T-cell (primary cell): ENCODE measurements around the gene TERB2. TPM values are rescaled to one million over a fixed set of nuclear protein-coding genes. Genes with fewer than 3 reads are reported as not detected.
A peak's percentile ranks its signal among the peaks of the same experiment; 100 is the strongest.
"Not testable (repeated sequence)": the region's sequence is repeated elsewhere in the genome, so short reads cannot be mapped to it uniquely, and the experiment has no call there.

ENCODE experiments used
- ATAC-seq, 4 experiments: fragments of 200-7000 bp in 3 of 4; fragments of 150-1000 bp in 1 of 4; cut with Tn5 transposase; replicated peaks in 1 of 4; 1 replicate in 3 of 4; 2 replicates in 1 of 4; pipeline ENCODE4 v1.10.0; 2021; ENCODE audit warnings: moderate library complexity in 3 of 4, mild to moderate bottlenecking in 2 of 4, moderate number of reproducible peaks in 1 of 4
- CTCF ChIA-PET, 2 donors: fragments of 300-600 bp; sonication (Branson Sonifier 250); formaldehyde crosslinking; loops; one replicate each; lab custom pipeline; 2022; ENCODE audit warnings: antibody characterized with exemption in 2 of 2; lab: Charles Lee
- POLR2A ChIA-PET, 2 donors: fragments of 300-600 bp; sonication (Branson Sonifier 250); formaldehyde crosslinking; loops; one replicate each; lab custom pipeline; 2022; ENCODE audit warnings: antibody characterized with exemption in 2 of 2; lab: Charles Lee
- DNase-seq, 35 experiments: peaks; one replicate each; pipeline versions ENCODE4 v3.0.0 to v3.0.0-alpha.2; 2013 to 2023
- H3K27ac ChIP-seq: one replicate; pipeline ENCODE4 v1.5.1; 2013; ENCODE audit warnings: low read length
- H3K27me3 ChIP-seq, 2 experiments: replicated peaks in 1 of 2; 1 replicate in 1 of 2; 2 replicates in 1 of 2; pipeline versions ENCODE4 v1.6.1 to v1.7.0; 2013; ENCODE audit warnings: low read length in 1 of 2, mixed read lengths in 1 of 2; ENCODE audit not compliant: control insufficient read depth in 2 of 2, insufficient read depth in 2 of 2; ENCODE audit errors: extremely low read depth in 1 of 2
- H3K36me3 ChIP-seq, 2 donors: 1 replicate in 1 of 2; 2 replicates in 1 of 2; pipeline versions ENCODE4 v1.6.1 to v1.7.0; 2013; ENCODE audit warnings: low read length in 1 of 2; ENCODE audit not compliant: control insufficient read depth in 2 of 2, insufficient read depth in 1 of 2; ENCODE audit errors: extremely low read depth in 1 of 2
- H3K4me1 ChIP-seq, 2 experiments: 1 replicate in 1 of 2; 2 replicates in 1 of 2; pipeline versions ENCODE4 v1.6.1 to v1.7.0; 2013; ENCODE audit warnings: low read length in 2 of 2, mixed read lengths in 1 of 2; ENCODE audit not compliant: insufficient read depth in 2 of 2, control insufficient read depth in 1 of 2; ENCODE audit errors: extremely low read depth in 1 of 2
- H3K4me3 ChIP-seq, 2 donors: 1 replicate in 1 of 2; 2 replicates in 1 of 2; pipeline versions ENCODE4 v1.5.1 to v1.7.0; 2013; ENCODE audit warnings: mild to moderate bottlenecking in 2 of 2, low read length in 1 of 2, moderate library complexity in 1 of 2; ENCODE audit not compliant: control insufficient read depth in 1 of 2; ENCODE audit errors: extremely low read depth in 1 of 2
- H3K9me3 ChIP-seq: 2 replicates; pipeline ENCODE4 v1.7.0; 2013
- H3K27ac Mint-ChIP-seq, 2 donors: one replicate each; pipeline ENCODE4 v1.8.0; 2020 to 2021; ENCODE audit warnings: mild to moderate bottlenecking in 2 of 2, mixed read lengths in 2 of 2
- H3K27me3 Mint-ChIP-seq, 2 donors: one replicate each; pipeline ENCODE4 v1.8.0; 2021 to 2022; ENCODE audit warnings: mixed read lengths in 2 of 2
- H3K36me3 Mint-ChIP-seq: one replicate; pipeline ENCODE4 v1.8.0; 2021; ENCODE audit warnings: mixed read lengths
- H3K4me1 Mint-ChIP-seq, 3 donors: one replicate each; pipeline ENCODE4 v1.8.0; 2020 to 2022; ENCODE audit warnings: mixed read lengths in 3 of 3, mild to moderate bottlenecking in 1 of 3
- H3K4me3 Mint-ChIP-seq, 3 donors: one replicate each; pipeline ENCODE4 v1.8.0; 2020 to 2022; ENCODE audit warnings: mild to moderate bottlenecking in 3 of 3, mixed read lengths in 3 of 3, moderate library complexity in 3 of 3
- H3K9me3 Mint-ChIP-seq, 3 donors: one replicate each; pipeline ENCODE4 v1.8.0; 2020 to 2022; ENCODE audit warnings: mixed read lengths in 3 of 3
- WGBS: methylation state at CpG from one replicate; pipeline ENCODE4 v1.1.5; 2013; ENCODE audit warnings: missing lambda C conversion rate; ENCODE audit not compliant: insufficient coverage; 5-methylcytosine and 5-hydroxymethylcytosine counted together
- total RNA-seq, 35 experiments: library from RNA in 6 of 35; stranded (reverse) in 6 of 35; fragments of 120-200 nt in 1 of 35; gene quantifications; one replicate each; pipeline versions ENCODE4 v1.2.1 to v1.2.4 and lab custom pipeline; 2013 to 2026

The TERB2 gene
- total RNA-seq, 5 donors from 2014 or later (not counting 1 experiment from before 2014, with no cell fraction given): not detected

DNA sequence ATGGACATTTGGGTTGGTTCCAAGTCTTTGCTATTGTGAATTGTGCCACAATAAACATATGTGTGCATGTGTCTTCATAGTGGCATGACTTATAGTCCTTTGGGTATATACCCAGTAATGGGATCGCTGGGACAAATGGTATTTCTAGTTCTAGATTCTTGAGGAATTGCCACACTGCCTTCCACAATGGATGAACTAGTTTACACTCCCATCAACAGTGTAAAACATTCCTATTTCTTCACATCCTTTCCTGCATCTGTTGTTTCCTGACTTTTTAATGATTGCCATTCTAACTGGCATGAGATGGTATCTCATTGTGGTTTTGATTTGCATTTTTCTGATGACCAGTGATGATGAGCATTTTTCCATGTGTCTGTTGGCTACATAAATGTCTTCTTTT lies 58.6 kb downstream of the TERB2 start:
- H3K9me3 Mint-ChIP-seq, CTCF ChIA-PET: not testable (repeated sequence)

DNA sequence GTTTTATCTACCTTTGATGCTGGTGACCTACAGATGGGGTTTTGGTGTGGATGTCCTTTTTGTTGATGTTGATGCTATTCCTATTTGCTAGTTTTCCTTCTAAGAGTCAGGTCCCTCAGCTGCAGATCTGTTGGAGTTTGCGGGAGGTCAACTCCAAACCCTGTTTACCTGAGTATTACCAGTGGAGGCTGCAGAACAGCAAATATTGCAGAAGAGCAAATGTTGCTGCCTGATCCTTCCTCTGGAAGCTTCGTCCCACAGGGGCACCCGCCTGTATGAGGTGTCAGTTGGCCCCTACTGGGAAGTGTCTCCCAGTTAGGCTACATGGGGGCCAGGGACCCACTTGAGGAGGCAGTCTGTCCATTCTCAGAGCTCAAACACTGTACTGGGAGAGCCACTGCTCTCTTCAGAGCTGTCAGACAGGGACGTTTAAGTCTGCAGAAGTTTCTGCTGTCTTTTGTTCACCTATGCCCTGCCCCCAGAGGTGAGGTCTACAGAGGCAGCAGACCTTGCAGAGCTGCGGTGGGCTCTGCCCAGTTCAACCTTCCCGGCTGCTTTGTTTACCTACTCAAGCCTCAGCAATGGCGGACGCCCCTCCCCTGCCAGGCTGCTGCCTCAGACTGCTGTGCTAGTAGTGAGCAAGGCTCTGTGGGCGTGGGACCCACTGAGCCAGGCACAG lies 63.9 kb downstream of the TERB2 start:
- peaks cover 33 to 35% of the 10 kb centered on the region in 2 donors for H3K27me3 Mint-ChIP-seq
- H3K4me3 Mint-ChIP-seq, DNase-seq, H3K9me3 ChIP-seq, H3K36me3 ChIP-seq, CTCF ChIA-PET, H3K27ac Mint-ChIP-seq, H3K27me3 ChIP-seq, H3K36me3 Mint-ChIP-seq, POLR2A ChIA-PET, H3K9me3 Mint-ChIP-seq, H3K4me3 ChIP-seq, ATAC-seq, H3K27ac ChIP-seq: not testable (repeated sequence)
- peaks cover 16 to 21% (median 18%) of the 10 kb centered on the region in 3 donors for H3K4me1 Mint-ChIP-seq
- WGBS: 85% methylated on average over 6 of the region's 9 CpGs
- H3K4me1 ChIP-seq: peaks cover 4 to 20% of the 10 kb centered on the region in 2 experiments

More for the DNA sequence above, 58.6 kb downstream of the TERB2 start:
- POLR2A ChIA-PET, H3K27ac ChIP-seq, H3K36me3 Mint-ChIP-seq, H3K4me1 ChIP-seq, ATAC-seq, H3K4me3 ChIP-seq, H3K27ac Mint-ChIP-seq, H3K9me3 ChIP-seq, H3K4me3 Mint-ChIP-seq, H3K27me3 ChIP-seq, DNase-seq, H3K36me3 ChIP-seq, H3K4me1 Mint-ChIP-seq: not testable (repeated sequence)
- WGBS: 100% methylated on average over 1 of the region's 1 CpG
- H3K27me3 Mint-ChIP-seq: peaks cover 43 to 48% of the 10 kb centered on the region in 2 donors

GRCh38 chr15:45020901-45021259 lies 64.4 kb downstream of the TERB2 start:
- ATAC-seq, H3K4me3 Mint-ChIP-seq: not testable (repeated sequence)
- H3K4me1 Mint-ChIP-seq: peaks cover 20 to 24% (median 21%) of the 10 kb centered on the region in 3 donors

GRCh38 chr15:45021348-45021747 lies 64.9 kb downstream of the TERB2 start:
- 98% methylated on average over 3 of the region's 6 CpGs for WGBS
- peaks cover 22 to 24% (median 24%) of the 10 kb centered on the region in 3 donors for H3K4me1 Mint-ChIP-seq
- Histone ChIP-seq H3K9me3 (no peaks in the 10 kb centered on the region), H3K4me3 (no peak overlapping the region), H3K4me1 (peaks cover 4 to 20% of the 10 kb centered on the region in 2 experiments), H3K36me3 (no peaks in the 10 kb centered on the region), H3K27me3 (peaks cover 0 to 9% of the 10 kb centered on the region in 2 experiments), H3K27ac (no peak overlapping the region)
- no peak for DNase-seq
- H3K9me3 Mint-ChIP-seq: no peaks in the 10 kb centered on the region
- ATAC-seq: no peak
- H3K27me3 Mint-ChIP-seq: peaks cover 30 to 34% of the 10 kb centered on the region in 2 donors
- ChIA-PET CTCF (no interaction called here), POLR2A (no interaction called here)
- peak overlapping the region; percentile 25 to 86 (median 52) for H3K4me3 Mint-ChIP-seq
- H3K36me3 Mint-ChIP-seq: no peaks in the 10 kb centered on the region
- H3K27ac Mint-ChIP-seq: no peak overlapping the region

More at GRCh38 chr15:45020901-45021259, 64.4 kb downstream of the TERB2 start:
- H3K4me3 ChIP-seq, CTCF ChIA-PET, DNase-seq, H3K36me3 Mint-ChIP-seq, H3K27me3 ChIP-seq, H3K36me3 ChIP-seq, H3K27ac ChIP-seq, H3K27ac Mint-ChIP-seq, POLR2A ChIA-PET, H3K9me3 Mint-ChIP-seq, H3K9me3 ChIP-seq: not testable (repeated sequence)
- peaks cover 4 to 20% of the 10 kb centered on the region in 2 experiments for H3K4me1 ChIP-seq
- H3K27me3 Mint-ChIP-seq: peaks cover 33 to 35% of the 10 kb centered on the region in 2 donors
- 94% methylated on average over 8 of the region's 9 CpGs for WGBS

GRCh38 chr15:45022871-45023658 lies 66.6 kb downstream of the TERB2 start, which contains the start of gene SORD:
SORD (plus strand) TSS chr15:45023195; CDS start chr15:45023284, 89 bp downstream.
- Histone ChIP-seq H3K27me3 (peaks cover 0 to 9% of the 10 kb centered on the region in 2 experiments), H3K27ac (no peak within 1 kb of the TSS), H3K4me3 (peak within 1 kb of the TSS; percentile 77 to 89), H3K9me3 (no peaks in the 10 kb centered on the region), H3K36me3 (no peaks in the 10 kb centered on the region), H3K4me1 (peaks cover 4 to 20% of the 10 kb centered on the region in 2 experiments)
- Mint-ChIP-seq H3K27ac (peak within 1 kb of the TSS in 1 of 2 donors; percentile 81), H3K4me3 (peak within 1 kb of the TSS; percentile 84 to 87 (median 86)), H3K9me3 (no peaks in the 10 kb centered on the region), H3K4me1 (peaks cover 22 to 24% (median 24%) of the 10 kb centered on the region in 3 donors), H3K36me3 (no peaks in the 10 kb centered on the region), H3K27me3 (peaks cover 20 to 21% of the 10 kb centered on the region in 2 donors)
- ATAC-seq (peak; percentile 99), DNase-seq (peak; percentile 66 to 93 (median 82))
- CTCF ChIA-PET: no interaction called here
- POLR2A ChIA-PET: interaction anchor here in 1 of 2 donors (0.6 kb wide), 1 partner anchor 595 kb away, joined by 3 read pairs; the partner anchor contains the start of gene CTDSPL2
- WGBS: 4% methylated on average over 41 of the region's 48 CpGs

DNA sequence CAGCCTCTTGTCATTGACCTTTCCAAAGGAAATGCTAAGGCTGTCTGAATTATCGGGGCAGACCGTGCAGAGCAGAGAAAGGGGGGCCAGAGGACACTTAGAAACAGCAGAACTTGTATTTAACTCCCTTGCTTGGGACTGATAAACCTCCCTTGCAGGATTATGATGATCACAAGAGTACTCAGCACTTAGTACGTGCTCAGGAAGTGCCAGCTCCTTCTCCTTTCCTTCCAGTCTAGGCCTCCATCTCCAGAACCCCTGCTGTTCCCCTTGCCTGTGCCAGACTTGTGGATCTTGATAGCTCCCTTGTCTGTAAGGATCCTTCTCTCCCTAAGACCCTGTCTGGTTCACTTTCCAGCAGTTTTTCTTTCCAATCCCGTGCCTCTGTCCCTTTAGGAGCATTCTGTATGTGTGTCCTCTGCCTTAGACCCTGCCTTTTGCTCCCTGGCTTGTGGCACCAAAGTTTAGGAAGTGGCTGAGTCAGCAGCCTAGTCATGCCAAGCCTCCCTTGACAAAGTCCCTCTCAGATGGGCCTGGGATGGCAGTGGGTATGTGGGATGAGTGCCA lies 67.3 kb downstream of the TERB2 start:
- Histone ChIP-seq H3K27me3 (peaks cover 0 to 9% of the 10 kb centered on the region in 2 experiments), H3K9me3 (no peaks in the 10 kb centered on the region), H3K4me1 (peaks cover 4 to 20% of the 10 kb centered on the region in 2 experiments), H3K4me3 (peak overlapping the region; percentile 77 to 89), H3K36me3 (no peaks in the 10 kb centered on the region), H3K27ac (no peak overlapping the region)
- Mint-ChIP-seq H3K36me3 (no peaks in the 10 kb centered on the region), H3K4me3 (peak overlapping the region; percentile 84 to 87 (median 86)), H3K27me3 (peaks cover 15% of the 10 kb centered on the region in 2 donors), H3K4me1 (peaks cover 22 to 24% (median 24%) of the 10 kb centered on the region in 3 donors), H3K27ac (peak overlapping the region in 1 of 2 donors; percentile 81), H3K9me3 (no peaks in the 10 kb centered on the region)
- ATAC-seq (no peak), DNase-seq (no peak)
- ChIA-PET POLR2A (no interaction called here), CTCF (interaction anchor here in 1 of 2 donors (0.6 kb wide), 1 partner anchor 22 kb away, joined by 3 read pairs; no protein-coding TSS in a partner anchor)
- WGBS: 55% methylated on average over 4 of the region's 4 CpGs
